Measurements from ENCODE around the gene COL8A2. TPM values are rescaled to one million over a fixed set of nuclear protein-coding genes. Genes with fewer than 3 reads are reported as not detected.
A peak's percentile ranks its signal among the peaks of the same experiment; 100 is the strongest.

Gene COL8A2
- total RNA-seq, result under 1 TPM in 1 of 2 experiments, not detected in 1; 0.07 TPM

DNA sequence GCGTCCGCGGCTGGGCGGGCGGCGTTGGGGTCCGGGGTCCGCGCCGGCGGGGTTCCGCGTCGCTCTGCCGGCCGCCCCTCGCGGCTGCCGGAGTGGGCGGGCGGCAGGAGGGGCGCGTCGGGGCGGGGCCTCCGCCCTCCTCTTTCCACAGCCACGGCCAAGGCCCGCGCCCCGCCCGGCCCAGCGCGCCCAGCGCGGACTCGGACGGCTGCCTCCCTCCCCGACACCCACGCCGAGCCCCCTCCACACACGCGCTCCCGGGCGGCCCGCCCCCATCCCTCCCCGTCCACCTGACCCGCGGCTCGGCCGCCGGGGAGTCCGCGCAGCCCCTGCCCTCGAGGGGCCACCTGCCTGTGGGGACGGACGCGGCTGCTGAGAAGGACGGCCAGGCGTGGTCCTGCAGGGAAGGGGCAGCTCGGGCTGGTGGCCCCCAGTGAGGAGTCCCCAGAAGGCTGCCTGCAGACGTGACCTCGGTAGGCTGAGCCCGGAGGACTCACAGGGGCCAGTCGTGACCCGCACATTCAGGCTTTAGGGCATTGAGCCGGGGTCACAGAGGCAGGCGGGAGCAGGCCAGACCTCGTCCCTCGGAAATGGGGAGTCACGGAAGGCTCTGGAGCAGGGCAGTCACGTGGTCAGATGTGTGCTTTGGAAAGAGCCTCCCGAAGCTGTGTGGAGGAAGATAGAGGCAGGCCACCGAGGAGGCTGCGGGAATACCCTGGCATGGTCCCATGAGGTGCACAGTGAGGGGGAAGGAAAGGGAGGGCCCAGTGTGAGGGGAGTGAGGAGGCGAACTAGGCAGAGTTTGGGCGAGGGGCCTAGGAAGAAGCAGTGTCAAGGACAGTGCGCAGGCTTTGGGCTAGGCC is at the start of gene COL8A2:
COL8A2 (minus strand) TSS at position 94 of the 863 bp plus-strand sequence. CDS start 24,980 bp downstream, outside the sequence.
- no peak for DNase-seq
- H3K27ac Mint-ChIP-seq, result no peak within 1 kb of the TSS
- CTCF ChIA-PET, result no interaction called here
- H3K4me1 Mint-ChIP-seq (ENCODE audit: low read depth), result peaks cover 26% of the 10 kb centered on the region
- intact Hi-C loops (cut with micrococcal nuclease), result no loop called here
- peak within 1 kb of the TSS; percentile 36 for H3K4me3 Mint-ChIP-seq
- H3K27me3 Mint-ChIP-seq (ENCODE audit: low read depth), result peaks cover 35% of the 10 kb centered on the region
- H3K36me3 Mint-ChIP-seq (ENCODE audit: low read depth), result no peaks in the 10 kb centered on the region
- no peaks in the 10 kb centered on the region for H3K9me3 Mint-ChIP-seq

DNA sequence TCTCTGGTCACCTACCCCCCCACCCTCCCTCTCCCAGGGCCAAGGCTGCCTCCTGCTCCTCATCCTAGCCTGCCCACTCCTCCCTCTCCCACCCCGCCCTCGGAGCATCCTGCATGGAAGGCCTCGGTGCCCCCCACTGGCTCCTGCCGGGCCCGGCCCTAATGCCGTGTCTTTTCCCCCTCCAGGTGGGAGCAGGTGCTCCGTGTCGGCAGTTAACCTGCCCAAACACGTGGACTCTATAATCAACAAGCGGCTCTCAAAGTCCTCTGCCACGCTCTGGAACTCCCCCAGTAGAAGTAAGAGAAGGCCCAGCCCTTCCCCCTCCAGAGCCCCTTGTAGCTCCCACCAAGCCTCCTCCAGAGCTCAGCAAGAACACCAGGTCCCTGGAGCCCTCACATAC is 49.7 kb upstream of the COL8A2 start:
- peaks cover 28% of the 10 kb centered on the region for H3K36me3 Mint-ChIP-seq (ENCODE audit: low read depth)
- no peak overlapping the region for H3K4me3 Mint-ChIP-seq
- no peak overlapping the region for H3K27ac Mint-ChIP-seq
- CTCF ChIA-PET, result no interaction called here
- H3K4me1 Mint-ChIP-seq (ENCODE audit: low read depth), result peaks cover 14% of the 10 kb centered on the region
- no peaks in the 10 kb centered on the region for H3K9me3 Mint-ChIP-seq
- no peak for DNase-seq
- intact Hi-C loops (cut with micrococcal nuclease), result no loop called here
- H3K27me3 Mint-ChIP-seq (ENCODE audit: low read depth), result no peaks in the 10 kb centered on the region

DNA sequence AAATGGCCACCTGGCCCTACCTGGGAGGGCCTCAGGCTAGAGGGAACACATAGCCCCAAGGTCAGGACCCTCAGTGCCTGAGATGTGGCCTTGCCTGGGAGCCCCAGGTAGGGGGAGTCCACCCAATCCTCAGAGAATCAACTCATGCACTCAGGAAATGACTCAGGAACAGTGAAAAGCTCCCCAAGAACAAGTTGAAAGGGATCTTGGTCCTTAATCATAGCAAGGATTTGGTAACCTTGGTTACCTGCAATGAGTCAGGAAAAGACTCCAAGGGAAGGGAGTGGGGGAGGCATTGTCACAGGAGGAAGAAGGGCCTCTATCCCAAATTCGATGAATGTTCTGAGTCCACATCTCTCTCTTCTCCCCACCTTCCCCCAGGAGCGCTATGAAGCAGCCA is 48.0 kb upstream of the COL8A2 start:
- H3K27me3 Mint-ChIP-seq (ENCODE audit: low read depth), result no peaks in the 10 kb centered on the region
- peak overlapping the region; percentile 71 for H3K27ac Mint-ChIP-seq
- H3K36me3 Mint-ChIP-seq (ENCODE audit: low read depth), result peaks cover 27% of the 10 kb centered on the region
- intact Hi-C loops (cut with micrococcal nuclease), result no loop called here
- no peak overlapping the region for H3K4me3 Mint-ChIP-seq
- H3K4me1 Mint-ChIP-seq (ENCODE audit: low read depth), result peaks cover 17% of the 10 kb centered on the region
- no peak for DNase-seq
- H3K9me3 Mint-ChIP-seq, result no peaks in the 10 kb centered on the region
- CTCF ChIA-PET, result interaction anchor here (1.0 kb wide), 1 partner anchor 15 kb away, joined by 4 read pairs; no protein-coding TSS in a partner anchor

DNA sequence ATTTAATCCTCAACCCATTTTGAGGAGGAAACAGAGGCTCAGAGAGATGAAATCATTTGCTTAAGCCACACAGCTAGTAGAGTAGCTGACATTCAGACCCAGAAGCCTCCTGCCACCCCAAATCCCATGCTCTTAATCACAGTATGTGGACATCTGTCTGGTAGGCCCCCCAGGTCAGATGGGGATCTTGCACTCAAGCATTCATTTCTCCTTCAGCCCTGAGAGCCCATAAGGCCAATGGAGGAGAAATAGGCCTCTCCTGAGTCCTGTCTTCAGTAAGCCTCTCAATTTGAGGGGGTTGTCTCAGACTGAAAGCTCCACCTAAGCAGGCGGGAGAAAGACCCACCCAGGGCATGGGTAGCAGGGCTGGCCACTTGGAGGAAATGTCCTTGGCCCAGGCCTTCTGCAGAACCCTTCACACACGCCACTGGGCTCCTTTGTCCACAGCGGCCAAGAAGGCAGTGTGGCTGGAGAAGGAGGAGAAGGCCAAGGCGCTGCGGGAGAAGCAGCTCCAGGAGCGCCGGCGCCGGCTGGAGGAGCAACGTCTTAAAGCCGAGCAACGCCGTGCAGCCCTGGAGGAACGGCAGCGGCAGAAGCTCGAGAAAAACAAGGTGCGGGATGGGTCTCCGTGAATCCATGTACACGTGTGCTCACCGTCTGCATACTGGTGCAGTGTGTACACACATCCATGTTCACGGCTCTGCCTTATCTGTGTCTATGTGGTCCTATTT is 47.2 kb upstream of the COL8A2 start:
- Mint-ChIP-seq H3K9me3 (no peaks in the 10 kb centered on the region), H3K4me3 (no peak overlapping the region), H3K36me3 (ENCODE audit: low read depth) (peaks cover 23% of the 10 kb centered on the region), H3K4me1 (ENCODE audit: low read depth) (peaks cover 18% of the 10 kb centered on the region), H3K27me3 (ENCODE audit: low read depth) (no peaks in the 10 kb centered on the region), H3K27ac (peak overlapping the region; percentile 18)
- DNase-seq, result no peak
- CTCF ChIA-PET, result interaction anchor here (1.0 to 1.5 kb wide), 2 partner anchors 16 kb away, joined by 4 to 7 read pairs; no protein-coding TSS in a partner anchor
- intact Hi-C loops (cut with micrococcal nuclease), result no loop called here

DNA sequence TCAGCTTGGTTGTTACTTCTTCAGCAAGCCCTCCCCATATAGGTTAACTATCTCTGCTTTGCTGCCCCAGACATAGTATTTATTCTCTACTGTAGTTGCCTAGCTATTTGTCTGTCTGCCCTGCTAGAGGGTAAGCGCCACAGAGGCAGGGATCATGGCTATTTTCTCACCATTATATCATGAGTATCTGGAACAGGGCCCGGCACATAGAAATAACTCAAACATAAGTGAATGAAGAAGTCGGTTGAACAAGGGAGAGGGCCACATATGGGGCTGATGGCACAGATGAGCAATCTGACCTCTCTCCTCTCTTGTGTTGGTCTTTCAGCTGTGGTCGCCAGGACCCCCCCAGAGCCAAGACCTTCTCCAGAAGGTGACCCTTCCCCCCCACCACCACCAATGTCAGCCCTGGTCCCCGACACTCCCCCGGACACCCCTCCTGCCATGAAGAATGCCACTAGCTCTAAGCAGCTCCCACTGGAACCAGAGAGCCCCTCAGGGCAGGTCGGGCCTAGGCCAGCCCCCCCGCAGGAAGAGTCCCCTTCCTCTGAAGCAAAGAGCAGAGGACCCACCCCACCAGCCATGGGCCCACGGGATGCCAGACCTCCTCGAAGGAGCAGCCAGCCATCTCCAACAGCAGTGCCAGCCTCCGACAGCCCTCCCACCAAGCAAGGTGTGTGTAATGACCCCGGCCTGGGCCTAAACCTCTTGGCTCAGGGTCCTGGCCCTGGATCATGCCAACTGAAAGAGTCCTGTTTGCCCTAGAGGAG is 45.8 kb upstream of the COL8A2 start:
- Mint-ChIP-seq H3K4me3 (no peak overlapping the region), H3K27me3 (ENCODE audit: low read depth) (no peaks in the 10 kb centered on the region), H3K4me1 (ENCODE audit: low read depth) (peaks cover 31% of the 10 kb centered on the region), H3K36me3 (ENCODE audit: low read depth) (peaks cover 25% of the 10 kb centered on the region), H3K9me3 (no peaks in the 10 kb centered on the region), H3K27ac (peak overlapping the region; percentile 22)
- intact Hi-C loops (cut with micrococcal nuclease), result no loop called here
- CTCF ChIA-PET, result interaction anchor here (0.6 to 1.5 kb wide), 8 partner anchors 10 to 856 kb away, joined by 3 to 7 read pairs (median 3); partner anchors contain the start of gene TRAPPC3
- DNase-seq, result no peak

DNA sequence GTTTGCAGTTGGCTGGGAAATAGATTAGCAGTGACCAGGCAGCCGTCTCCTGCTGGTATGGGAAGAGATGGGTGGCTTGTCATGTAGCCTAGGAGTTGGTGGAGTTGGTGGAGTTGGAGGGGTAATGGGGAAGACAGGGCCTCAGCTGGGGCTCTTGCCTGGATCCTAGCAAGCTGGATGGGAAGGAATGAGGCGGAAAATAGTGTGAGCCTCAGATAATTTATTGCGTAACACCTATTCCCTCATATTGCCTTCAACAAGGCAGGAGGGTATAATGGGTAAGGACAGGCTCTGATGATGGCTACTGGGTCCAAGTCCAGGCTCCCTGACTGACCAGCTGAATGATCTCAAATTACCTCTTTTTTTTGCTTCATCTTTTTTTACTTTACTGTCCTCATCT is 43.5 kb upstream of the COL8A2 start:
- H3K9me3 Mint-ChIP-seq, result no peaks in the 10 kb centered on the region
- peaks cover 36% of the 10 kb centered on the region for H3K4me1 Mint-ChIP-seq (ENCODE audit: low read depth)
- H3K4me3 Mint-ChIP-seq, result no peak overlapping the region
- intact Hi-C loops (cut with micrococcal nuclease), result no loop called here
- DNase-seq, result no peak
- CTCF ChIA-PET, result interaction anchor here (0.7 kb wide), 1 partner anchor 18 kb away, joined by 3 read pairs; no protein-coding TSS in a partner anchor
- peaks cover 20% of the 10 kb centered on the region for H3K36me3 Mint-ChIP-seq (ENCODE audit: low read depth)
- no peaks in the 10 kb centered on the region for H3K27me3 Mint-ChIP-seq (ENCODE audit: low read depth)
- H3K27ac Mint-ChIP-seq, result peak overlapping the region; percentile 14

DNA sequence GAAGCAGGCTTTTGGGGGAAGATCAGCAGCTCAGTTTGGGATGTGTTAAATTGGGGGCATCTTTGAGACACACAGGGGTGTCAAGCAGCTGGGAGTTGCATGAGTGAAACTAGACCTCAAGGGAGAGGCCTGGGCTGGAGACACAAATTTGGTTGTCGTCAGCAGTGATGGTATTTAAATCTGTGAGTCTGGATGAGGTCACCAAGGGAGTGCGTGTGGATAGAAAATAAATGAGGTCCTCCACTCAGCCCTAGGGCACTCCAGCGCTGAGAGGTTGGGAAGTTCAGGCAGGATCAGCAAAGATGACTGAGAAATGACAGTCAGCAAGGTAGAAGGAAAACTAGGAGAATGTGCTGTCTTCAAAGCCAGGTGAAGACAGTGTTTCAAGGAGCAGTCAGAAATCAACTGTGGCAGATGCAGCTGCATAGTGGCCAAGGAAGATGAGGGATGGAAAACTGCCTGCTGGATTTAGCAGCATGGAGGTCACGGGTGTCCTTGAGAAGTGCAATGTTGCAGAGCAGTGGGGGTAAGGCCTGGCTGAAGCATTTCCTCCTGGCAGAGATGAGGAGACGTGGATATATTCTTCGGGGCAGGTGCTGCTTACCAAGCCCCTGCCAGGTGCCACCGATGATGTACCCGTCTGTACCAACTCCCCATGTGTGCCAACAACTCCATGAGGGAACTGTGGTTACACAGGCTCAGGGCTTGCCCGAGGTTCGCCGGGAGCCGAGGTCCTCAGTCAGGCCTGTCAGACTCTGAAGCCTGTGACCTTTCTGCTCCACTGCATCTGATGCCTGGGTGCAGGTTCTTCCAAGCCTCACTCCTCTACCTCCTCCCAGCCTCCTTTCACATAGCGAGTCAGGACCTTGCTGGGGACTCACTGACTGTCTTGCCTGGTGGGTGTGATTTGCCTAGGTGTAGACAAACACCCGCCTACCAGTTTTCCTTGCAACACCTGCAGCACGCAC is 42.2 kb upstream of the COL8A2 start:
- DNase-seq, result no peak
- no peaks in the 10 kb centered on the region for H3K27me3 Mint-ChIP-seq (ENCODE audit: low read depth)
- peaks cover 37% of the 10 kb centered on the region for H3K4me1 Mint-ChIP-seq (ENCODE audit: low read depth)
- no peaks in the 10 kb centered on the region for H3K9me3 Mint-ChIP-seq
- H3K27ac Mint-ChIP-seq, result peak overlapping the region; percentile 26
- CTCF ChIA-PET, result interaction anchor here (0.9 to 1.5 kb wide), 2 partner anchors 17 to 119 kb away, joined by 3 read pairs; no protein-coding TSS in a partner anchor
- H3K36me3 Mint-ChIP-seq (ENCODE audit: low read depth), result peaks cover 13% of the 10 kb centered on the region
- intact Hi-C loops (cut with micrococcal nuclease), result no loop called here
- no peak overlapping the region for H3K4me3 Mint-ChIP-seq

DNA sequence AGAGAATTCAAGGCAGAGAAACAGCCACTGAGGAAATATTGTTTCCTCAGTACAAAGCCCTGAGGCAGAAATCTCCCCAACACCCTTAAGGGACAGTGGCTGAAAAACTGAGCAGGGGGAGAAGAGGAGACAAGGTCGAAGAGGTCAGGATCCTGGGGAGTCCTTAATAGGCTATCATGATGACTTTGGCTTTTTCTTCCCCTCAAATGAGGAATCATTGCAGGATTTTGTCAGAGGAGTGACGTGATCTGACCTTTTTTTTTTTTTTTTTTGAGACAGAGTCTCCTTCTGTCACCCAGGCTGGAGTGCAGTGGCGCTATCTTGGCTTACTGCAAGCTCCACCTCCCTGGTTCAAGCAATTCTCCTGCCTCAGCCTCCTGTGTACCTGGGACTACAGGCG is 41.1 kb upstream of the COL8A2 start:
- DNase-seq, result no peak
- intact Hi-C loops (cut with micrococcal nuclease), result no loop called here
- no peaks in the 10 kb centered on the region for H3K27me3 Mint-ChIP-seq (ENCODE audit: low read depth)
- H3K27ac Mint-ChIP-seq, result peak overlapping the region; percentile 57
- CTCF ChIA-PET, result interaction anchor here (1.5 kb wide), 1 partner anchor 120 kb away, joined by 3 read pairs; no protein-coding TSS in a partner anchor
- no peak overlapping the region for H3K4me3 Mint-ChIP-seq
- peaks cover 46% of the 10 kb centered on the region for H3K4me1 Mint-ChIP-seq (ENCODE audit: low read depth)
- H3K9me3 Mint-ChIP-seq, result no peaks in the 10 kb centered on the region
- peaks cover 18% of the 10 kb centered on the region for H3K36me3 Mint-ChIP-seq (ENCODE audit: low read depth)

DNA sequence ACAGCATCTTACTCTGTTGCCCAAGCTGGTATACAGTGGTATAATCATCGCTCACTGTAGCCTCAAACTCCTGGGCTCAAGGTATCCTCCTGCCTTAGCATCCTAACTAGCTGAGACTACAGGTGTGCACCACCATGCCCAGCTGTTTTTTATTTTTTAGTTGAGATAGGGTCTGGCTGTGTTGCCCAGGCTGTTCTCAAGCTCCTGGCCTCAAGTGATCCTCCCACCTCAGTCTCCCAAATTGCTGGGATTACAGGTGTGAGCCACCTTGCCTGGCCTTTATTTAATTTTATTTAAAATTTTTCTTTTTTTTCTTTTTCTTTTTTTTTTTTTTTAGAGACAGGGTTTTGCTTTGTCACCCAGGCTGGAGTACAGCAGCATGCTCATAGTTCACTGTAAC is 40.1 kb upstream of the COL8A2 start:
- Mint-ChIP-seq H3K36me3 (ENCODE audit: low read depth) (peaks cover 20% of the 10 kb centered on the region), H3K9me3 (no peaks in the 10 kb centered on the region), H3K27ac (no peak overlapping the region), H3K4me3 (no peak overlapping the region), H3K4me1 (ENCODE audit: low read depth) (peaks cover 49% of the 10 kb centered on the region), H3K27me3 (ENCODE audit: low read depth) (no peaks in the 10 kb centered on the region)
- intact Hi-C loops (cut with micrococcal nuclease), result no loop called here
- CTCF ChIA-PET, result interaction anchor here (1.1 kb wide), 1 partner anchor 23 kb away, joined by 4 read pairs; no protein-coding TSS in a partner anchor
- no peak for DNase-seq

DNA sequence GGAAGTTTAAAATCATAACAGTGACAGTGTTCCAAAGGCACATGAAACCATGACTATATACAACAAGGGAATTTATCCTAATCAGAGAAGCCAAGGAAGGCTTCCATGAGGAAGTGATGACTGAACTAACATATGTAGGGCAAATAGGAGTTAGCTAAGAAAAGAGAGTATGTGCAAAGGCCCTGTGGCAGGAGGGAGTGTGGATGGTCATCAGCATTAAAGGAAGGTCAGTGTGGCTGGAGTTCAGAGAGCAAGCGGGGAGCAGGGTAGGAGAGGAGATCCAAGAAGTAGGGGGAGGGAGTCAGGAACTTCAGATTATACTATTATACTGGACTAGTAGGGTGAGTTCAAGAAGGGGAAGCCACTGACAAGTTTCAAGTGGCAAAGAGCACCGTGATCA is 39.3 kb upstream of the COL8A2 start:
- Mint-ChIP-seq H3K4me1 (ENCODE audit: low read depth) (peaks cover 55% of the 10 kb centered on the region), H3K27me3 (ENCODE audit: low read depth) (no peaks in the 10 kb centered on the region), H3K36me3 (ENCODE audit: low read depth) (peaks cover 20% of the 10 kb centered on the region), H3K9me3 (no peaks in the 10 kb centered on the region), H3K4me3 (no peak overlapping the region), H3K27ac (no peak overlapping the region)
- intact Hi-C loops (cut with micrococcal nuclease), result no loop called here
- DNase-seq, result no peak
- CTCF ChIA-PET, result interaction anchor here (1.1 to 5.8 kb wide), 2 partner anchors 14 to 23 kb away, joined by 4 to 75 read pairs; partner anchors contain the start of gene TRAPPC3

DNA sequence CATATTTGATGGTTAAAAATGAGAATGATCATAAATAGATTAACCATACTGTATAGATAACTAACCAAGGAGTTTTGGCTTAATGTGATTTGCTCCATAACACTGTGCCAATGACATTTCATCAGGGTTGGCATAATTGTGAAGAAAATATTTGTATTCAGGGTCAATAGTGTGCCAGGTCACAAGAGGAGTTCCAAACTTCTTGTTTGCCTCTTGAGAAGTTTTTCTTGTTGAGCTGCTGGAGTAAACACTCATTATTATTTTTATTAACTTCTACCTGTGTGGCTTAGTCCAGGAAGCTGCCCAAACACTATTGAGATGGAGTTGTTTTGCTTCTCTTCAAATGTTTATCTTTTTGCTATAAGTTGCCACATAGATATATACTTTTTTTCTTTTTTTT is 38.4 kb upstream of the COL8A2 start:
- Mint-ChIP-seq H3K27me3 (ENCODE audit: low read depth) (no peaks in the 10 kb centered on the region), H3K36me3 (ENCODE audit: low read depth) (peaks cover 20% of the 10 kb centered on the region), H3K4me1 (ENCODE audit: low read depth) (peaks cover 60% of the 10 kb centered on the region), H3K9me3 (no peaks in the 10 kb centered on the region), H3K4me3 (no peak overlapping the region), H3K27ac (no peak overlapping the region)
- intact Hi-C loops (cut with micrococcal nuclease), result no loop called here
- CTCF ChIA-PET, result interaction anchor here (0.6 to 5.8 kb wide), 5 partner anchors 13 to 209 kb away, joined by 4 to 75 read pairs (median 8); partner anchors contain the start of gene TRAPPC3
- no peak for DNase-seq
